Mesenchymal stem cell (in vitro differentiated cells and primary cell): ENCODE measurements around the gene ZNF141.
A peak's percentile ranks its signal among the peaks of the same experiment; 100 is the strongest.
"Not testable (repeated sequence)": the region's sequence is repeated elsewhere in the genome, so short reads cannot be mapped to it uniquely, and the experiment has no call there.

Experiments used
- DNase-seq: peaks from one replicate; pipeline ENCODE4 v3.0.0-alpha.2; 2013
- H2AFZ ChIP-seq: one replicate; pipeline ENCODE4 v1.6.1; 2013; ENCODE audit warnings: low read depth, mild to moderate bottlenecking, control low read depth, inconsistent platforms, low read length, moderate library complexity
- H2AK5ac ChIP-seq: 2 replicates; pipeline ENCODE4 v1.6.1; 2013; ENCODE audit warnings: low read length, moderate library complexity, mild to moderate bottlenecking, inconsistent platforms; ENCODE audit not compliant: severe bottlenecking
- H2BK120ac ChIP-seq: one replicate; pipeline ENCODE4 v1.6.1; 2013; ENCODE audit warnings: low read depth, mild to moderate bottlenecking, inconsistent platforms, low read length, moderate library complexity
- H2BK12ac ChIP-seq, 2 experiments: one replicate each; pipeline ENCODE4 v1.6.1; 2013; ENCODE audit warnings: inconsistent platforms in 2 of 2, low read length in 2 of 2, mild to moderate bottlenecking in 2 of 2, moderate library complexity in 2 of 2, control low read depth in 1 of 2
- H2BK15ac ChIP-seq: one replicate; pipeline ENCODE4 v1.6.1; 2013; ENCODE audit warnings: mild to moderate bottlenecking, low read depth, inconsistent platforms; ENCODE audit not compliant: poor library complexity, severe bottlenecking
- H2BK5ac ChIP-seq: 2 replicates; pipeline ENCODE4 v1.6.1; 2013; ENCODE audit warnings: low read depth, mild to moderate bottlenecking, low read length, control low read depth, inconsistent platforms; ENCODE audit not compliant: poor library complexity, severe bottlenecking
- H3K14ac ChIP-seq, 2 experiments: one replicate each; pipeline ENCODE4 v1.6.1; 2013; ENCODE audit warnings: inconsistent platforms in 2 of 2, low read length in 2 of 2, control low read depth in 1 of 2, mild to moderate bottlenecking in 1 of 2, moderate library complexity in 1 of 2
- H3K18ac ChIP-seq, 2 experiments: one replicate each; pipeline ENCODE4 v1.6.1; 2013; ENCODE audit warnings: inconsistent platforms in 2 of 2, low read length in 2 of 2, control low read depth in 1 of 2, low read depth in 1 of 2, mild to moderate bottlenecking in 1 of 2
- H3K23ac ChIP-seq, 2 experiments: one replicate each; pipeline ENCODE4 v1.6.1; 2013; ENCODE audit warnings: inconsistent platforms in 2 of 2, low read length in 2 of 2, mild to moderate bottlenecking in 2 of 2, moderate library complexity in 2 of 2, control low read depth in 1 of 2
- H3K27ac ChIP-seq: 2 replicates; pipeline ENCODE4 v1.5.1; 2013; ENCODE audit warnings: mild to moderate bottlenecking, moderate library complexity, low read length, control low read depth, inconsistent platforms; ENCODE audit not compliant: poor library complexity, severe bottlenecking
- H3K27me3 ChIP-seq, 2 experiments: 2 replicates each; pipeline versions ENCODE4 v1.6.1 to v1.7.0; 2013; ENCODE audit warnings: low read length in 2 of 2, mild to moderate bottlenecking in 2 of 2, moderate library complexity in 2 of 2, control low read depth in 1 of 2, inconsistent platforms in 1 of 2; ENCODE audit not compliant: control insufficient read depth in 1 of 2, insufficient read depth in 1 of 2
- H3K36me3 ChIP-seq, 2 experiments: 2 replicates each; pipeline versions ENCODE4 v1.6.1 to v1.7.0; 2013; ENCODE audit warnings: low read length in 2 of 2, control low read depth in 1 of 2, inconsistent platforms in 1 of 2, low read depth in 1 of 2, mild to moderate bottlenecking in 1 of 2; ENCODE audit not compliant: insufficient read depth in 2 of 2, control insufficient read depth in 1 of 2
- H3K4ac ChIP-seq, 2 experiments: one replicate each; pipeline ENCODE4 v1.6.1; 2013; ENCODE audit warnings: inconsistent platforms in 2 of 2, low read length in 2 of 2, mild to moderate bottlenecking in 2 of 2, moderate library complexity in 2 of 2, control low read depth in 1 of 2, low read depth in 1 of 2
- H3K4me1 ChIP-seq: 2 replicates; pipeline ENCODE4 v1.6.1; 2013; ENCODE audit warnings: low read depth, low read length, control low read depth; ENCODE audit not compliant: control insufficient read depth, insufficient read depth
- H3K4me2 ChIP-seq: 2 replicates; pipeline ENCODE4 v1.6.1; 2013; ENCODE audit warnings: low read length, mild to moderate bottlenecking, inconsistent platforms; ENCODE audit not compliant: poor library complexity, severe bottlenecking
- H3K4me3 ChIP-seq, 2 experiments: 2 replicates each; pipeline versions ENCODE4 v1.5.1 to v1.7.0; 2013; ENCODE audit warnings: low read length in 2 of 2, mild to moderate bottlenecking in 2 of 2, control low read depth in 1 of 2, low read depth in 1 of 2; ENCODE audit not compliant: insufficient read depth in 1 of 2
- H3K79me1 ChIP-seq: replicated peaks from 2 replicates; pipeline ENCODE4 v1.6.1; 2013; ENCODE audit warnings: mild to moderate bottlenecking, control low read depth, low read length, inconsistent platforms; ENCODE audit not compliant: poor library complexity, severe bottlenecking
- H3K9ac ChIP-seq: 2 replicates; pipeline ENCODE4 v1.7.0; 2013; ENCODE audit warnings: mild to moderate bottlenecking, low read length, moderate library complexity
- H3K9me3 ChIP-seq: 2 replicates; pipeline ENCODE4 v1.7.0; 2013; ENCODE audit warnings: mild to moderate bottlenecking, low read length; ENCODE audit not compliant: control insufficient read depth
- H4K8ac ChIP-seq: one replicate; pipeline ENCODE4 v1.6.1; 2013; ENCODE audit warnings: inconsistent platforms, mild to moderate bottlenecking, low read length, moderate library complexity
- H4K91ac ChIP-seq: one replicate; pipeline ENCODE4 v1.6.1; 2013; ENCODE audit warnings: mild to moderate bottlenecking, low read length, inconsistent platforms
- WGBS: methylation state at CpG from one replicate; pipeline ENCODE4 v1.1.7; 2013; ENCODE audit warnings: mixed read lengths; 5-methylcytosine and 5-hydroxymethylcytosine counted together

The ZNF141 gene

GRCh38 chr4:385934-386707, 48.5 kb downstream of the ZNF141 start:
- Histone ChIP-seq H2BK5ac (no peak overlapping the region), H3K23ac (no peak overlapping the region)
- WGBS: 49% methylated on average over 46 of the region's 46 CpGs

DNA sequence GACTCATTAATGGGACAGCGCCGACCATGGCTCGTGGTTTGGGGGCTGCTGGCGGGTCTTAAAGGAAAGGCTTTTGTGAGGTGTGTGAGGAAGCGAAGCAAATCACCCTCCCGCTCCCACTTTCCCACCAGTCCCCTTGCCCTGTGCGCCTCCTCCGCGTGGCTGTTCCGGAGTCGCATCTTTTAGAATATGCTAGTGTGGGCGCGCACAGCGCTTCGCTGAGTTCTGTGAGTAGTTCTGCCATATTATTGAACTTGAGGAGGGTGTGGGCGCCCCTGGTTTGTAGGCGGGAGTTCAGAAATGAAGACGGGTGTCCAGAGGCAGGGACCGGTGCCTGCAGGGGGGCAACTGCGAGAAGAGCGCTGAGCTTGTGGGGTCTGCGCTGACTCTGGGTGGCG, 49.1 kb downstream of the ZNF141 start:
- WGBS: 75% methylated on average over 20 of the region's 23 CpGs
- Histone ChIP-seq H4K91ac (no peak overlapping the region), H3K4me3 (peak overlapping the region; percentile 23 to 36), H2AFZ (no peak overlapping the region), H4K8ac (no peak overlapping the region), H3K18ac (no peak overlapping the region), H2BK15ac (no peak overlapping the region), H2AK5ac (no peak overlapping the region), H3K4me1 (peaks cover 2% of the 10 kb centered on the region), H3K27ac (no peak overlapping the region), H2BK12ac (no peak overlapping the region), H3K79me1 (no peaks in the 10 kb centered on the region), H3K23ac (no peak overlapping the region), H3K14ac (no peak overlapping the region), H3K9me3 (peaks cover 86% of the 10 kb centered on the region), H3K36me3 (no peaks in the 10 kb centered on the region), H3K9ac (no peak overlapping the region), H2BK5ac (no peak overlapping the region), H3K4me2 (no peak overlapping the region), H3K27me3 (no peaks in the 10 kb centered on the region), H2BK120ac (no peak overlapping the region), H3K4ac (no peak overlapping the region)
- DNase-seq: no peak

More at GRCh38 chr4:385934-386707, 48.5 kb downstream of the ZNF141 start:
- no peak overlapping the region for H2BK12ac ChIP-seq
- no peaks in the 10 kb centered on the region for H3K36me3 ChIP-seq
- peak overlapping the region; percentile 23 to 36 for H3K4me3 ChIP-seq
- H4K8ac ChIP-seq: no peak overlapping the region
- H4K91ac ChIP-seq: peak overlapping the region; percentile 21
- no peak overlapping the region for H2BK15ac ChIP-seq
- H3K4ac ChIP-seq: no peak overlapping the region
- H2BK120ac ChIP-seq: no peak overlapping the region
- H3K18ac ChIP-seq: no peak overlapping the region
- peaks cover 2% of the 10 kb centered on the region for H3K4me1 ChIP-seq
- no peak overlapping the region for H3K9ac ChIP-seq
- no peak overlapping the region for H3K27ac ChIP-seq
- no peak overlapping the region for H2AFZ ChIP-seq
- no peak for DNase-seq
- H3K14ac ChIP-seq: no peak overlapping the region
- H3K4me2 ChIP-seq: no peak overlapping the region
- no peaks in the 10 kb centered on the region for H3K27me3 ChIP-seq
- H2AK5ac ChIP-seq: no peak overlapping the region
- H3K9me3 ChIP-seq: peaks cover 88% of the 10 kb centered on the region
- no peaks in the 10 kb centered on the region for H3K79me1 ChIP-seq

DNA sequence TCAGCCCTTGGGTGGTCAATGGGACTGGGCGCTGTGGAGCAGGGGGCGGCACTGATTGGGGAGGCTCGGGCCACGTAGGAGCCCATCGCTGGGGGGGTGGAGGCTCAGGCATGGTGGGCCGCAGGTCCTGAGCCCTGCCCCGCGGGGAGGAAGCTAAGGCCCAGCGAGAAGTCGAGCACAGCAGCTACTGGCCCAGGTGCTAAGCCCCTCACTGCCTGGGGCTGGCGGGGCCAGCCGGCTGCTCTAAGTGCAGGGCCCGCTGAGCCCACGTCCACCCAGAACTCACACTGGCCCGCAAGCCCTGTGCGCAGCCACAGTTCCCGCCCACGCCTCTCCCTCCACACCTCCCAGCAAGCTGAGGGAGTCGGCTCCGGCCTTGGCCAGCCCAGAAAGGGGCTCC, 66.4 kb downstream of the ZNF141 start:
- Histone ChIP-seq H3K4me2 (no peak overlapping the region), H3K79me1 (no peaks in the 10 kb centered on the region), H3K18ac (no peak overlapping the region), H3K4me1 (no peaks in the 10 kb centered on the region), H2BK15ac (no peak overlapping the region), H3K9me3 (peaks cover 73% of the 10 kb centered on the region), H3K36me3 (no peaks in the 10 kb centered on the region), H3K4ac (no peak overlapping the region), H3K23ac (no peak overlapping the region), H3K27me3 (no peaks in the 10 kb centered on the region), H2AK5ac (no peak overlapping the region), H3K9ac (no peak overlapping the region), H4K91ac (no peak overlapping the region), H3K14ac (no peak overlapping the region), H2BK5ac (no peak overlapping the region), H3K27ac (no peak overlapping the region), H3K4me3 (no peak overlapping the region), H2BK120ac (no peak overlapping the region), H2BK12ac (no peak overlapping the region), H4K8ac (no peak overlapping the region), H2AFZ (no peak overlapping the region)
- WGBS: 94% methylated on average over 20 of the region's 20 CpGs
- no peak for DNase-seq

GRCh38 chr4:408321-408720, 70.7 kb downstream of the ZNF141 start:
- H2BK120ac ChIP-seq, H4K91ac ChIP-seq, H3K4me2 ChIP-seq, H2AK5ac ChIP-seq, DNase-seq, H3K23ac ChIP-seq, H2BK12ac ChIP-seq, H2AFZ ChIP-seq, H3K4me1 ChIP-seq, H2BK5ac ChIP-seq, H3K36me3 ChIP-seq, H2BK15ac ChIP-seq, H3K14ac ChIP-seq, H4K8ac ChIP-seq, H3K27ac ChIP-seq, H3K79me1 ChIP-seq, H3K4me3 ChIP-seq, H3K27me3 ChIP-seq, H3K4ac ChIP-seq, H3K18ac ChIP-seq, H3K9ac ChIP-seq: not testable (repeated sequence)
- 94% methylated on average over 6 of the region's 6 CpGs for WGBS
- peaks cover 66% of the 10 kb centered on the region for H3K9me3 ChIP-seq
